Ramos (cell line): ENCODE data around the gene KCNJ2.

Experiments used
- in situ Hi-C: fragments of 300-500 bp; cut with MboI; formaldehyde crosslinking; loops from one replicate; pipeline ENCODE4 v1.14.3; 2022; ENCODE audit warnings: low sequenced_read_pairs; ENCODE audit not compliant: unreplicated experiment

The KCNJ2 gene

GRCh38 chr17:70158180-70158579 is 11.2 kb upstream of the KCNJ2 start:
- in situ Hi-C loops: no loop called here

- in situ Hi-C loops: no loop called here
Observed at GRCh38 chr17:70158591-70158990, 10.7 kb upstream of the KCNJ2 start.

GRCh38 chr17:70159980-70160379 is 9.4 kb upstream of the KCNJ2 start:
- in situ Hi-C loops: no loop called here

- in situ Hi-C loops: no loop called here
Observed at GRCh38 chr17:70161519-70161918, 7.8 kb upstream of the KCNJ2 start.

GRCh38 chr17:70165383-70165782 is 3.9 kb upstream of the KCNJ2 start:
- in situ Hi-C loops: no loop called here

- in situ Hi-C loops: no loop called here
Observed at GRCh38 chr17:70166615-70167014, 2.7 kb upstream of the KCNJ2 start.

- in situ Hi-C loops: no loop called here
Observed at GRCh38 chr17:70168044-70168976, 1.0 kb upstream of the KCNJ2 start.

- in situ Hi-C loops: no loop called here
Observed at GRCh38 chr17:70169709-70170597, 621 bp downstream of the KCNJ2 start.

GRCh38 chr17:70171159-70171558 is 1.8 kb downstream of the KCNJ2 start:
- in situ Hi-C loops: no loop called here

- in situ Hi-C loops: no loop called here
Observed at GRCh38 chr17:70172449-70172848, 3.1 kb downstream of the KCNJ2 start.

- in situ Hi-C loops: no loop called here
Observed at GRCh38 chr17:70172923-70173322, 3.6 kb downstream of the KCNJ2 start.

- in situ Hi-C loops: no loop called here
Observed at GRCh38 chr17:70173681-70174080, 4.3 kb downstream of the KCNJ2 start.

GRCh38 chr17:70181376-70181775 is 12.0 kb downstream of the KCNJ2 start:
- in situ Hi-C loops: no loop called here

- in situ Hi-C loops: no loop called here
Observed at GRCh38 chr17:70181866-70182265, 12.5 kb downstream of the KCNJ2 start.

GRCh38 chr17:70183508-70183907 is 14.2 kb downstream of the KCNJ2 start:
- in situ Hi-C loops: no loop called here

GRCh38 chr17:70184207-70184606 is 14.9 kb downstream of the KCNJ2 start:
- in situ Hi-C loops: no loop called here

- in situ Hi-C loops: no loop called here
Observed at GRCh38 chr17:70184770-70185169, 15.4 kb downstream of the KCNJ2 start.

- in situ Hi-C loops: no loop called here
Observed at GRCh38 chr17:70185285-70185684, 16.0 kb downstream of the KCNJ2 start.

GRCh38 chr17:70187383-70187782 is 18.1 kb downstream of the KCNJ2 start:
- in situ Hi-C loops: no loop called here

- in situ Hi-C loops: no loop called here
Observed at GRCh38 chr17:70190959-70191805, 21.9 kb downstream of the KCNJ2 start.
